GM11168 (cell line): Measurements from ENCODE around the gene PACS1.

Experiments
- in situ Hi-C: fragments of 300-500 bp; cut with MboI; formaldehyde crosslinking; loops from one replicate; pipeline ENCODE4 v1.12.0; 2022; ENCODE audit warnings: low sequenced_read_pairs; ENCODE audit not compliant: unreplicated experiment

PACS1 gene

DNA sequence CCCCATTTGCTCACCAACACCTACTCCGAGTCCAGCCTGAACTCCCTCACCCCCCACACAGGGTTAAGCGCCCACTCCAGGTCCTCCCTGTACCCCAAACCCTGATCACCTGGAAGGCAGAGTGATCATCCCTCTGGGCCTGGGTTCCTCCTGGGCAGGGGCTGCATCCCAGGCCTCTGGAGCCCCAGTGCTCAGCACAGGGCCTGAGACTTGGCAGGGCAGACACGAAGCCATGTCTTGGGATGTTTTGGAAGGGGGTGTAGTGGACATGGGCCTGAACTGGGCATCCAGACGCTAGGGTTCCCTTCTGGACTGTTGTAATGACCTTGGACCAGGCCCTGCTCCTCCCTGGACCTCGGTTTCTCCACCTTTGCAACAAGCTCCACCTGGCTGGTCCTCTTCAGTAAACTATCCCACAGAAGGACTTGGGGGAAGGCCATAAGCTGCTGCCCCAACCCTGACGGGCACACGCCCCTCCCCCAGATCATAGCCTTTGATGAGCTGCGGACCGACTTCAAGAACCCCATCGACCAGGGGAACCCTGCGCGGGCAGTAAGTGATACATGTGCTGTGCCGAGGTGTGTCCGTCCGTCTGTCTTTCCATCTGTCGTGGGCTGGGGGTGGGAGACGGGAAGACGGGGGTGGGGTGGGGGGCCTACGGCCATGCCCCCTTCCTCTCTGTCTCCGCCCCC lies 211.8 kb downstream of the PACS1 start:
- in situ Hi-C loops, result no loop called here

DNA sequence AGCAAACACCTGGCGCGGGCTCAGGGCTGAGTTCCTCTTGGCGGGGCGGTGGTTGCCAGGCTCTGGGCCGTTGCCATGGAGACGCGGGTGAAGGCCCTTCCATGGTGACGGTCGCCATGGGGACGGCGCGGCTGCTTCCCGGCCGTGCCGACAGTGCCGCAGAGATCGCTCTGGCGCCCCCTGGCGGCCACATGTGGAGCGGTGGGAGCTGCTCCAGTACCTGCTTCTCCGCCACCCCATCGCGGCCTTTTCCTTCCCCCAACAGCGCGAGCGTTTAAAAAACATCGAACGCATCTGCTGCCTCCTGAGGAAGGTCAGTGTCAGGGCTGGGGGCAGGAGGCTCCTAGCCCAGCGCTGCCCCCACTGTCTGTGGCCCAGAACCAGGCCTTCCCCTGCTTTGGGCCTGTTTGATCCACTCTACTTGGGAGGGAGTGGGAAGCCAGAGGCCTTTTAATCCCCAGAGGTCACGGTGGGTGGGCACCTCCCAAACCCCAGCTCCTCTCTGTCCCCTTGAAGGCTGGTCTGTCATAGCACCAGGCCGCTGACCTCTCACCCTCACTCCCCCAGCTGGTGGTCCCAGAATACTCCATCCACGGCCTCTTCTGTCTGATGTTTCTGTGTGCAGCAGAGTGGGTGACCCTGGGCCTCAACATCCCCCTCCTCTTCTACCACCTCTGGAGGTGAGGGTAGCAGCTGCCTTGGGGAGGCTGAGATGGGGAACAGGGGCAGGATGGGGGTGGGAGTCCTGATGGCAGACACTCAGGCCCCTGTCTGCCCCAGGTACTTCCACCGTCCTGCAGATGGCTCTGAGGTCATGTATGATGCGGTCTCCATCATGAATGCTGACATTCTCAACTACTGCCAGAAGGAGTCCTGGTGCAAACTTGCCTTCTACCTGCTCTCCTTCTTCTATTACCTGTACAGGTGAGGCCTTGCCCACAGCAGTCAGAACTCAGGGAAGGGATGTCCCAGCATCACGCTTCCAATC lies 212.7 kb downstream of the PACS1 start:
- in situ Hi-C loops, result no loop called here

DNA sequence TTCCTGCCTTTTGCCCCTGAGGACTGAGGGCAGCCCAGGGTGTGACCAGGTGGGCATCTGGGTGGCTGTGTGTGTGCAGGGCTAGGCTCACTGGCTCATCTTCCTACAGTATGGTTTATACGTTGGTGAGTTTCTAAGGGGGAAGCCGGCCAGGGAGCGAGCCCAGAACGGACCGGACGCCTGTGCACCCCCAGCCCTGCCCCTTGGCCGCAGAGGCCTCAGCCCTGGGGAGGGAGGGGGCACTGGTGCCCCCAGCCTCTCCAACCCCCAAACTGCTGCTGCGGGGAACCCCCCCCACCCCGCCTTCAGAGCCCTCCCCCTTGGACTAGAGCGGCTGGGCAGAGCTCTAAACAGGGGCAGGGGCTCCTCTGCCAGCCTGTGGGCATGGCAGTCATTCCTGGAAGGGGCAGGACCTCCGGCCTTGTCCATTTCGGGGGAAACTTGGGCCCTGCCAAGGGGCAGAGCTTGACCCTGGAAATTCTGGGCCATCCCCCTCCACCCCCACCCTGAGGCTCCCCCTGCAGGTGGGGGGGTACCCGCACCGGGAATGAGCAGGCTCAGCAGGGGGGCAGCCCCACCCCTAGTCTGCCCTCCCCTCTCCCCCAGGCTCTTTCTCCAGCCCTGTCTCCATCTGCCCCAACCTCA lies 213.5 kb downstream of the PACS1 start:
- in situ Hi-C loops, result no loop called here

DNA sequence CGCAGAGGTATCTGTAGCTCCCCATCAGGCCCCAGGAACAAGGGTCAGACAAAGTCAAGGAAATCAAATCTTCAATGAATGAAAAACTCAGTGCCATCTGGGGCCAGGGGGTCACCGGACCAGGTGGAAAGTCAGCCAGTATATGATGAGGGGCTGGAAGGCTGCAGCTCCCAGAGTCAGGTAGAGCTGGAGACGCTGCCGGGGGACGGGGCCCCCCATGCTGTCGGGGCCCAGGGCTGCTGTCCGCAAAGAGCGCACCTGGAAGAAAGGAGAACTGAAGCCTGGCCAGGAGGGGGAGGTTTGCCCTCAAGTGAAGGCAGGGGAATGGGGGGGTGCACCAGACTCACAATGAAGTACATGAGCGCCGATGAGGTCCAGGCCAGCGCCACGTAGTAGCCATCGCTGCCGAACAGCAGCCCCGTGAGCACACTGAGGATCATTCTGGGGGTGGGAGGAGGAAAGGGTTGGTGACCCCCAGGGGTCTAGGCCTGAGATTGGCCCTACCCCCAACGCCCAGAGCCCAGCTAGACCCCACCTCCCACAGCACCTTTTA lies 214.5 kb downstream of the PACS1 start:
- in situ Hi-C loops, result no loop called here

DNA sequence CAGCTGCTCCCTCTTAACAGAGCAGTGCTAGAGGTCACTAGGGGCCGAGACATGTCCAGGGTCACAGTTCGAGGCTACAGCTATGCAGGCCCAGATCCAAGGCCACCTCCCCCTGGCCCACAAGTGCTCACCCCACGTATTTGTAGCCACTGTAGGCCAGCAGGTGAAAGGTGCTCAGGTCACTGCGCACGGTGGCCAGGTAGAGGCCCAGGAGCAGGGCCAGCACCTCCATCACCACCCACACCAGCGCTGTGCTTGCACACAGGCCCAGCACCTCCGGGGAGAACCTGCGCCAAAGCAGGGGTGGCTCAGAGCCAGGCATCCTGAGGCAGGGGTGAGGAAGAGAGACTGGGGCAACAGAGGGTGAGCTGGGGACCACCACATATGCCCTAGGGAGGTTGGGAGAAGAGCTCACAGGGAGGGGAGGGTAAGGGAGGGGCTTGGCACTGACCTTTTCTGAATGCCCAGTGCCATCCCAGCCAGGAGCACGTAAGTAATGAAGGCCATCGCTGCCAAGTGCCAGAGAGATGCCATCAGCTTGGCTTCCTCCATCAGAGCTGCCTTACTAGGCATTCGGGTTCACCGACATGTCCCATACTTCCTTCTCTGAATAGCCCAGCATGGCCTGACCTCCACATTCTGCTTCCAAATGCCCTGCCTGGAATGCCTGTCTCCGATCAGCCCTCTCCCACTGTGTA lies 215.3 kb downstream of the PACS1 start:
- in situ Hi-C loops, result no loop called here

DNA sequence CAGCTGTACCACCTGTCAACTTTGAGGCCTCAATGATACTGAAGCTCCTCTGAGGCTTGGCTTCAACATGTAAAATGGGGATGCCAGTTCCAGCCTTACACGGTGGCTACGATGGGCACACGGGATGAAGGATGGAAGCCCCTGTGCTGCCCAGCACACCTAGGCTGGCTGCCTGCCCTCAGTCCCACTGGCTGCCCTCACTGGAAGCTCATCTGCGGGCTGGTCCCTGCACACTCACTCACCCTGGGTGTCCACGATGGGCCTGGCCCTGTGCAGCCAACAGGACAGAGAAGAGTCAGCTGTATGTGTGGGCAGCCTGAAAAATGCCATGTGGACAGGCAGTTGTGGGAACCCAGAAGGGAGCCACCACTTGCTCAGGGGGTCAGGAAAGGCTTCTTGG lies 216.6 kb downstream of the PACS1 start:
- in situ Hi-C loops, result no loop called here

DNA sequence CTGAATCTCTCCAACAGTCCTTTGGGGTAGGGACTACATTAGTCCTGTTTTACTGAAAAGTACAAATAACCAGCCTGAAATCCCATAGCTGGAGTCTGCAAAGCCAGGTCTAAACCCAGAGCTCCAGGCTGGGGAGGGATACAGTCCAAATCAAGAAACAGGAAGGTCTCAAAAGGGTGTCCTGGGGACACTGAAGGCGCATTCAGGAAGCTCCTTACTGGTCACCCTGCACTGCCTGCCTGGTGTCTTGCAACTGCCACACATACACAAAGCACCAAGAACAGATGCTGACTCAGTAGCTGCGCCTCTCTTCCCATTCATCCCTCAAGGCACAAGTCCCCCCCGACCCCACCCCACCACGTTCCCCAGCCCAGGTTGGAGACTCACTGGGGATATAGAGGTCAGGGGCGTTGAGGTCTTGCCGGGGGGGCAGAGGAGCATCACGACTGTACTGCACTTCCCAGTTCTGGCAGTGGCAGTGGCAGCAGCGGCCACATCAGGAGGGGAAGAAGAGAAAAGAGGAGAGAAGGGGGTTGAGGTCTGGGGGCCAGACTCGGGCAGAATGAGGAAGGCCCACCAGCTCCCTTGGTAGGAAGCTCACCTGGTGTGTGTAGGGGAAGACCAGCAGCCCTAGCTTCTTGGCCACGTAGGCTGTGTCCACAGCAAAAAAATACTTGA lies 217.3 kb downstream of the PACS1 start:
- in situ Hi-C loops, result no loop called here

DNA sequence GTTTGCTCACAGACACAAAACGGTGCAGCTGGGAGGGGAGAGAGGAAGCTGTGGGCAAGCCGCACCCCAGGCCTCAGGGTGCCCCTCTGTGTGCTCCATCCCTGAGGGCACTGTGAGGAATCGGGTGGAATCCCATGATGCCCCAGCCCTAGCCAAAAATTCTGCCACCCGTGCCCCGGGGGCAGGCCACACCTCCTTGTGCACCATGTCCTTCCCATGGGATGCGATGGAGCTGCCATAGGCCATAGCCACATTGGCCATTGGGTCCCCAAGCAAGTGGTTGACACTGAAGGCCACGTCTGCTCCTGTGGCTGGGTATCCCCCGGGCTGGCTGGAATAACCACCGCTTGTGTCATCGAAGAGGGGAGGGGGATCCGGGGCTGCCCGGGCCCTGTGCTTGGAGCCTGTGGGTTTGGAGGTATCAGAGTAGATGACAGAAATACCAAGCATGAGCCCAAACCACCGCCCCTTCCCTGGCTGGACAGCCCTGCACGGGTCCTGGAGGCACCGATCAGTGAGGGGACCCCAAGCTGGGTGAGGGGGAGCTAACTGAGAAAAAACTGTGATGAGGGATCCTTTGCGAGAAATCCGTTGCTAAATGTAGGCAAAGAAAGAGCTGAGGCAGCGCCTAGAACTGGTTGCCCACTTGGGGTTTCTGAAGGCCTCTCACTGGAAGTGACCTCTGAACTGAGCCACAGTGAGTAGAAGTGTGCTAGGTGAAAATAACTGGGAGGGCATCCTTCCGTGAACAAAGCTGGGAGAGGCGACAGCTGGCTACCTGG lies 218.0 kb downstream of the PACS1 start:
- in situ Hi-C loops, result no loop called here

DNA sequence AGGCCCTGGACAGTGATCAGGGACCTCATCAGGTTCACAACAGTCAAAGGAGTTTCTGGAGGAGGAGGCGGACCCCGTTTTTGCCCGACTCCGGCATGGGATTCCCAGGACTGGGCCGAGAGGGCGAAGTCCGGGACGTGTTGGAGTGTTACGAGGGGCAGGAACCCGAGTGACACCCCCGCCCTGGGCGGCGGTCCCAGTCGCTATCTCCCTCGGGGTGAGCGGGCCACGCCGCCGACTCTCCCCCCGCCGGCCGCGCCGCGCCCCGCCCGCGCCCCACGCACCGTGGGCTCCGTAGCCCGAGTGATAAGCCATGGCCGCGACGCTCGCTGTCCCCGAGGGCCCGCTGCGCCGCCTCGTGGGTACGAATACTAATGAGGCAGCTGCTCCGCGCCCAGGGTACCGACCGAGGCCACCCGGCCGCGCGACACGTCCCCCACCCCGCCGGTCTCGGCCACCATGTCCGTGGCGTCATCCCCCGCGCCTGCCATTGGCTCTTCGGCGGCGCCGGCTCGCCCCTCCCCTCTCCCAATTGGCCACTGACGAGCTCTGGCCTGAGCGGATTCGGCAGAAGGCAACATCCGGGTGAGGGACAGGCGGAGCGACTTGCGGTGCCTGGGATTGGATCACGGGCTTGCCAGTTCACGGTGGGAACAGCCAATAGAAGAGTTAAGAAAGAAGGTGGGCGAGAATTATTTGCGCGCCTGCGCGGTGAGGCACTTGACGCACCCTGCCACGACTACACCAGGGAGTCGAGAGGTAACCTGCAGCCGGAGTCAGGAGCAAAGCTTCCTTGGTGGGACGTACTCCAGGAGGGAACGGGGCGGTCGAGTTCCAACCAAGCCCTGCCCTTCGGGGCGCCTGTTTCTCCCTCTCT lies 218.8 kb downstream of the PACS1 start, which contains the start of gene YIF1A:
TSS of gene YIF1A (minus strand) at position 473 of the 877 bp plus-strand sequence. CDS start at position 315, 158 bp downstream.
- in situ Hi-C loops, result no loop called here

DNA sequence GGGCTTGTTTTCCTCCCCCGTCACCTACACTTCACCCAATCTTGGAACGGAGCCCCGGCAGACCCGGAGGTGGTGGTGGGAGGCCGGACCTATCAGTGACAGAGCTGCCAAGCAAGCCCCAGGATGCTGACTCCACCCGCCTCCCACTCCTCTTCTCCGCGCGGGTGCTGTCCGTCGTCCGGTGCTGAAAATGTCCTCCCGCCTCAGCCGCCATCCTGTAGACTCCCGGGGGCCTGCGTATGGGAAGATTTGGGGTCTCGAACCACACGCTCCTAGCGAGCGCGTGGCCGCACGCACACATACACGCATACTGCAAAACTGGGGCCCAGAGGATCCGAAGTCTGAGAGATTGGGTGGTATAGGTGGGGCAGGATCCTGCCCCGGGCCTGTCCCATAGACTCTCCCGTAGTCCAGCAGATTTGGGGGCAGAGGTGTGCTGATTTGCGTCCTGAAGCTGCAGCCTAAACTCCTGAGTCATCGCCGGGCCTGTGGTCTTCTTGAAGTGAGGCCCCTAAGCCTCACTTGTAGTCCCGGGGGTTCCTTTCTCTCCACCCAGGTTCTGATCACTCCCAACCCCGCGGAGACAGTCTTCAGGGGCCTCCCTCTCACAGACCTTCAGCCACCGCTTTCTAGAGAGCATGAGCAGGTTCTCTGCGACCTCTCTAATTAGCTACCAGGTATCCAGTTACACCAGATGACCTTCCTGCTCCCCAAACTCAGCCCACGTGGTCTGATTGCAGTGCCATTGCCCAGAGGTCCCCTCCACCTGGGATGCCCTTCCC lies 219.7 kb downstream of the PACS1 start:
- in situ Hi-C loops, result no loop called here

DNA sequence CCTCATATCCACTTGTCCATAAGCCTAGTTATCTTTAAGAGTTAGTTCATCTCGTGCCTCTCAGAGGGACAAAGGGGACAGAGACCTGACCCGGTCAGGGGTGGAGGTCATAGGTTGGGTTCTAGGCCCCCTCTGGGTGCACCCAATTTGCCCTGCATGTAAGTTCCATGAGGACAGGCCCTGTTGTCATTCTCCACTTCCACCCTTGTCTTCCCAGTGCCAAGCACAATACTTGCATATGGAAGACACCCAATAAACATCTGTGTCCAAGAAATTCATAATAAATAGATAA lies 220.2 kb downstream of the PACS1 start:
- in situ Hi-C loops, result no loop called here

DNA sequence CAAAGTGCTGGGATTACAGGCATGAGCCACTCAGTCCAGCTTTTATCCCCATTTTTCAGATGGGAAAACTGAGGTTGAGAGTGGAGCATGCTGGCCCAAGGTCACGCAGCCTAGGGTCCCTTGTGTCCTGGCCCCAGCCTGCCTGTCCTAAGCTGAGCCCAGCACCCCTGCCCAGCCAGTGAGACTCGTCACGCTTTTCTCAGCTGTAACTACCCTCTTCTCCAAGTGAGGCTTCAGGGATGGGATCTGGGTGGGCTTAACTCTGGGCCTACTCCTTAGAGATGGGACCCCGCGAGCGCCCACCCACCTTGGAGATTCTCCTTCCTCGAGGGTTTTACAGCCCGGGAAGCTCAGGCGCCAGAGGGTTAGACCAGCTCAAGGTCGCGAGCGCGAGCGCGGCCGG lies 221.2 kb downstream of the PACS1 start:
- in situ Hi-C loops, result no loop called here

DNA sequence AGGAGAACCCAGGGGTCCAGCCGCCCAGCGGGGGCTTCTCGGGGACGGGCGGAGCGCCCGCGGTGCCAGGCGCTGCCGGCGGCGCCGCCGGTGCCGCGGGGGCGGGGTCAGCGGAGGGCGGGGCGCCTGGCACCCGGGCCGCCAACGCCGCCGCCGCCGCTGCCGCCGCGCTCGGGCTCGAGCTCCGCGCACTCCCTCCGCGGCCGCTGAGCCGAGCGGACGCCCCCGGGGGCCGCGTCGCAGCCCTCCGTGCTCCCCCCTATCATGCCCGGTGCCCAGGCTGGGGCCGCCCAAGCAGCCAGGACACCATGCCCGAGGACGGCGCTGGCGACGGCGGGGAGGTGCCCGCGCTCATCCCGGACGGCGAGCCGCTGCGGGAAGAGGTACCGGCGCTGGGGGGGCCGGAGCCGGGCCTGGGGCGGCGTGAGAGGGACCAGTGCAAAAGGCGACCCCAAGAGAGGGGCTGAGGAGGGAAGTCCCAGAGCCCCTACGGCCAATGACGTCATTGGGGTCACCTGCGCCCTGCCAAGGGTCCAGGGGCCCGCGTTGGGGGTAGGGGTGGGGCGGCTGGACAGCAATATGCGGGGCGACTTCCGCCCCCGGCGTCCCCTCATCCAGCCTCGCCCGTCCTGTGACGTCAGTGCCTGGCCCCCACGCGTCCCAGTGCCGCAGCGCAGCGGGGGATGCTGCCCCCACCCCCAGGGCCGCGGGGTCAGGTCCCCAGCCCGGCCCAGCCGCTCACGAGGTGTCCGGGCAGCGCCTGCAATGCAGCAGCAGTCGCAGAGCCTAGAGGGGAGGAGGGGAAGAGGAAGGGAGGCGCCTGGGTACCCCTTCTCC lies 221.9 kb downstream of the PACS1 start, which contains the start of gene TMEM151A:
TSS of gene TMEM151A (plus strand) at position 189 of the 837 bp plus-strand sequence. CDS start at position 309, 120 bp downstream.
- in situ Hi-C loops, result no loop called here

DNA sequence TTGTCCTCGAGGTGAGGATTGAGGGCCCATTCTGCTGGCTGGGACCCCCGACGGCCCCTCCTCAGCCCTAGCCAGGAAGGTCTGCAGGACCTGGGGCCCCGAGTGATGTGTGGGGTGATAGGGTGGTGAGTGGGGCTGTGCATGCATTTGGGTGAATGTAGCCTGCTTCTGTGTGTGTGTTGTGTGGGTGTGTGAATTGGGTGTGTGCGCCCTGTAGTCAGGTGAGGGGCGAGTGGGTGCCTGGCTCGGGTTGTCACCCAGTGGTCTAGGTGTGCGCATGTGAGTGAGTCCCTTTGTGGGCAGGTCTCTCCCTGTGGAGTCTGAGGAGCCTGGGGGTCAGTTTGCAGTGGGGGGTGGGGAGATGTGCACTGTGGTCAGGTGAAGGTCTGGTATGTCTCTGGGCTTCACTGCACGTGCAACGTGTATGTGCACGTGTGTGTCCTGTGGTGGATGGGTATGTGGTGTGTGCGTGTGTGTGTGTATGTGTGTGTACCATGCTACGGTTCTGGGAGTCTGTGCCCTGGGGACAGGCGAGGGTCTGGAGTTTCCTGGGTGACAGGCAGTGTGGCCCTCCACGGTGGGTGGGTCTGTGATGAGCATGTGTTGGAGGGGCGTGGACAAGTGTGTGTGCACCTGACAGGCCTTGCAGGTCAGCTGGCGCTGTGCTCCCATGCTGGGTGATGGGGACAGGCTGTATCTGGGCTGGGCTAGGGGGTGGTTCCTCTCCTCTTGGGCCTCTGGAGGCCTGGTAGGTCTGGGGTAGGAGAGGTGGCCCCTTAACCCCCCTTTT lies 222.7 kb downstream of the PACS1 start:
- in situ Hi-C loops, result no loop called here

DNA sequence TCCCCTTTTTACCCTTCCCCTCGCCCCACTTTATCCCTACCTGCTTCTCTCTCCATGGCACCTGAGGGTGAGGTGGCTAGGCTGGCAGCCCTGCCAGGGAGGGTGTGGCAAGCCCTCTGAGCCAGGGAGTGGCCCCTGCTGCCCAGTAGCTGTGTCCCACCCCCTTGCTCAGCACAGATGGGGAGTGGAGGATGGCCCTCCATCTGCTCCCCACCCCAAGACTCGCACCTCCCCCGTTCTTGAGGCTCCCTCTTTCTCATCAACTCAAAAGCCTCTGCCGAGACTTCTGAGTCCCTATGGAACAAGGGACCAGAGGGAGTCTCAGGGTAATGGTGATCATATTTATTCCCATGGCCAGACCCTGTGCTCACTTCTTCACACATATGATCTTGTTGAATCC lies 223.3 kb downstream of the PACS1 start:
- in situ Hi-C loops, result no loop called here
